Panc1 (cell line): ENCODE measurements around the gene CPLX1. TPM values are rescaled to one million over a fixed set of nuclear protein-coding genes. Genes with fewer than 3 reads are reported as not detected.

Experiments used
- ATAC-seq: fragments of 200-7000 bp; cut with Tn5 transposase; 2 replicates; pipeline ENCODE4 v1.9.1; 2020; ENCODE audit warnings: mild to moderate bottlenecking, moderate library complexity
- BruUV-seq: library from RNA; stranded (reverse); fragments of 400-500 nt; replicated peaks from 2 replicates; lab custom pipeline; 2021; lab: Mats Ljungman, UMichigan
- CTCF ChIA-PET: fragments of 300-600 bp; sonication (Branson Sonifier 250); formaldehyde crosslinking; loops from one replicate; lab custom pipeline; 2022; ENCODE audit warnings: antibody characterized with exemption; lab: Charles Lee
- POLR2A ChIA-PET: fragments of 300-600 bp; sonication (Branson Sonifier 250); formaldehyde crosslinking; loops from one replicate; lab custom pipeline; 2022; ENCODE audit warnings: antibody characterized with exemption; lab: Charles Lee
- DNase-seq: peaks from one replicate; pipeline ENCODE4 v3.0.0-alpha.2; 2010; ENCODE audit warnings: low read depth, low spot score
- H3K27ac ChIP-seq: 2 replicates; pipeline ENCODE4 v1.5.1; 2011; ENCODE audit warnings: mild to moderate bottlenecking, low read length, inconsistent platforms
- H3K27me3 ChIP-seq: fragments of 200-500 bp; sonication (Bioruptor generic); 2 replicates; pipeline ENCODE4 v1.6.0; 2014; ENCODE audit warnings: low read length, inconsistent platforms; ENCODE audit not compliant: control insufficient read depth, insufficient read depth
- H3K36me3 ChIP-seq: fragments of 200-500 bp; sonication (Bioruptor generic); 2 replicates; pipeline ENCODE4 v1.5.1; 2014; ENCODE audit warnings: inconsistent platforms, mild to moderate bottlenecking, low read length, moderate library complexity; ENCODE audit not compliant: control insufficient read depth, insufficient read depth
- H3K4me1 ChIP-seq: 2 replicates; pipeline ENCODE4 v1.5.1; 2011; ENCODE audit warnings: inconsistent platforms, mild to moderate bottlenecking, low read length, moderate library complexity; ENCODE audit not compliant: control insufficient read depth, insufficient read depth
- H3K4me3 ChIP-seq, 2 experiments: 2 replicates each; pipeline ENCODE4 v1.5.1; 2011 to 2012; ENCODE audit warnings: low read depth in 2 of 2, low read length in 2 of 2, mild to moderate bottlenecking in 2 of 2, inconsistent platforms in 1 of 2, moderate library complexity in 1 of 2
- H3K9me3 ChIP-seq: fragments of 200-500 bp; sonication (Bioruptor generic); 2 replicates; pipeline ENCODE4 v1.5.1; 2014; ENCODE audit warnings: low read depth, mild to moderate bottlenecking, inconsistent platforms, low read length, moderate library complexity; ENCODE audit not compliant: control insufficient read depth, insufficient read depth
- CTCF ChIP-seq: fragments of 450-650 bp; IDR thresholded peaks from 2 replicates; pipeline ENCODE4 v1.5.1; 2017; ENCODE audit warnings: mild to moderate bottlenecking
- POLR2AphosphoS5 ChIP-seq: IDR thresholded peaks from 2 replicates; pipeline ENCODE4 v1.6.1; 2012; ENCODE audit warnings: mild to moderate bottlenecking, low read depth, low read length, moderate library complexity
- REST ChIP-seq, 2 experiments: IDR thresholded peaks; 2 replicates each; pipeline ENCODE4 v1.6.1; 2011 to 2012; ENCODE audit warnings: low read depth in 2 of 2, control low read depth in 1 of 2, low read length in 1 of 2, mild to moderate bottlenecking in 1 of 2, moderate library complexity in 1 of 2; ENCODE audit not compliant: insufficient read depth in 1 of 2
- SIN3A ChIP-seq: IDR thresholded peaks from 2 replicates; pipeline ENCODE4 v1.6.1; 2012; ENCODE audit warnings: low read depth, mild to moderate bottlenecking, low read length, moderate library complexity, borderline replicate concordance; ENCODE audit not compliant: insufficient read depth
- TCF7L2 ChIP-seq: IDR thresholded peaks from 2 replicates; pipeline ENCODE4 v1.6.1; 2011; ENCODE audit warnings: mild to moderate bottlenecking, low read depth, low read length, inconsistent platforms
- in situ Hi-C: cut with HindIII; loops from 2 replicates; pipeline ENCODE4 v1.10.0; 2016; ENCODE audit warnings: low sequenced_read_pairs, low pct_unique_long_range_greater_than_20kb
- intact Hi-C: fragments of 100-400 bp; cut with micrococcal nuclease; formaldehyde crosslinking; loops from one replicate; pipeline ENCODE4 v1.10.0; 2022; ENCODE audit not compliant: unreplicated experiment
- total RNA-seq: library from RNA; stranded (reverse); gene quantifications from one replicate; pipeline ENCODE4 v1.2.1, GENCODE V29; 2021; ENCODE audit not compliant: unreplicated experiment

CPLX1 gene
- total RNA-seq, 1 experiment from 2014 or later: 6.7 TPM

GRCh38 chr4:788006-788635 is 37.8 kb downstream of the CPLX1 start:
- in situ Hi-C loops (no loop called here), intact Hi-C loops (no loop called here)
- TF ChIP-seq REST (IDR thresholded peaks at IDR 0.05; ENCODE audit: insufficient read depth in 1 of 2, low read depth in 2 of 2, low read length in 1 of 2) (no peak), TCF7L2 (no peak), SIN3A (no peak), CTCF (no peak), POLR2AphosphoS5 (no peak)
- BruUV-seq: no TSS peak
- DNase-seq (no peak), ATAC-seq (no peak)
- H3K27me3 ChIP-seq: no peaks in the 10 kb centered on the region
- POLR2A ChIA-PET: no interaction called here
- H3K4me3 ChIP-seq: no peak overlapping the region
- no peaks in the 10 kb centered on the region for H3K36me3 ChIP-seq
- H3K27ac ChIP-seq: no peak overlapping the region
- no peaks in the 10 kb centered on the region for H3K9me3 ChIP-seq
- CTCF ChIA-PET: no interaction called here
- H3K4me1 ChIP-seq: no peaks in the 10 kb centered on the region

GRCh38 chr4:787561-787981 is 38.4 kb downstream of the CPLX1 start:
- Histone ChIP-seq H3K27me3 (no peaks in the 10 kb centered on the region), H3K36me3 (no peaks in the 10 kb centered on the region), H3K9me3 (no peaks in the 10 kb centered on the region), H3K4me1 (no peaks in the 10 kb centered on the region), H3K27ac (no peak overlapping the region), H3K4me3 (no peak overlapping the region)
- ChIA-PET POLR2A (no interaction called here), CTCF (no interaction called here)
- no peak for ATAC-seq
- in situ Hi-C loops (no loop called here), intact Hi-C loops (no loop called here)
- DNase-seq: no peak
- BruUV-seq: no TSS peak
- no peak for TF ChIP-seq SIN3A
- TF ChIP-seq POLR2AphosphoS5: no peak
- no peak for TF ChIP-seq REST (IDR thresholded peaks at IDR 0.05; ENCODE audit: insufficient read depth in 1 of 2, low read depth in 2 of 2, low read length in 1 of 2)
